GM12878 (cell line): ENCODE measurements around the gene OSER1. TPM values are rescaled to one million over a fixed set of nuclear protein-coding genes. Genes with fewer than 3 reads are reported as not detected.

Source experiments
- ATAC-seq: fragments of 200-7000 bp; cut with Tn5 transposase; 3 replicates; pipeline ENCODE4 v1.9.1; 2020; ENCODE audit warnings: mild to moderate bottlenecking, moderate library complexity
- BruUV-seq: library from RNA; stranded (reverse); fragments of 400-500 nt; replicated peaks from 2 replicates; lab custom pipeline; 2021; lab: Mats Ljungman, UMichigan
- CTCF ChIA-PET: fragments of 300-600 bp; sonication (Branson Sonifier 250); formaldehyde crosslinking; extraction: SDS; loops from one replicate; lab custom pipeline; 2021; ENCODE audit warnings: inconsistent platforms; lab: Yijun Ruan, JAX
- POLR2A ChIA-PET: fragments of 350-600 bp; formaldehyde crosslinking; extraction: SDS; loops from one replicate; lab custom pipeline; 2021; ENCODE audit warnings: inconsistent platforms; lab: Charles Lee
- RAD21 ChIA-PET: fragments of 300-600 bp; sonication (Branson Sonifier 250); formaldehyde crosslinking; loops from one replicate; lab custom pipeline; 2023; ENCODE audit warnings: antibody characterized with exemption; ENCODE audit not compliant: unreplicated experiment; lab: Charles Lee
- SMC1A ChIA-PET: fragments of 300-600 bp; sonication (Branson Sonifier 250); formaldehyde crosslinking; loops from one replicate; lab custom pipeline; 2023; ENCODE audit not compliant: unreplicated experiment, uncharacterized antibody; lab: Charles Lee
- DNase-seq: peaks from one replicate; pipeline ENCODE4 v3.0.0-alpha.2; 2011; ENCODE audit warnings: low read depth, low spot score
- FAIRE-seq: peaks from 3 replicates; lab custom pipeline; 2011; peaks lifted over from hg19 to GRCh38; lab: Jason Lieb, UNC
- H2AFZ ChIP-seq: 2 replicates; pipeline ENCODE4 v1.6.0; 2011; ENCODE audit warnings: low read depth, low read length, control low read depth; ENCODE audit not compliant: control insufficient read depth
- H3K27ac ChIP-seq: 2 replicates; pipeline ENCODE4 v1.5.1; 2011; ENCODE audit warnings: control low read depth; ENCODE audit not compliant: control insufficient read depth, insufficient read depth
- H3K27me3 ChIP-seq, 2 experiments: replicated peaks in 1 of 2; 2 replicates each; pipeline versions ENCODE4 v1.6.0 to v1.6.1; 2011; ENCODE audit warnings: low read length in 1 of 2; ENCODE audit not compliant: control insufficient read depth in 2 of 2, insufficient read depth in 2 of 2
- H3K36me3 ChIP-seq, 2 experiments: 2 replicates each; pipeline ENCODE4 v1.5.1; 2011; ENCODE audit warnings: low read length in 1 of 2; ENCODE audit not compliant: control insufficient read depth in 2 of 2, insufficient read depth in 2 of 2
- H3K4me1 ChIP-seq: 2 replicates; pipeline ENCODE4 v1.6.1; 2011; ENCODE audit warnings: mild to moderate bottlenecking, low read length, moderate library complexity, mixed read lengths; ENCODE audit not compliant: control insufficient read depth, insufficient read depth
- H3K4me2 ChIP-seq: 2 replicates; pipeline ENCODE4 v1.6.0; 2011; ENCODE audit warnings: control low read depth; ENCODE audit not compliant: control insufficient read depth, insufficient read depth
- H3K4me3 ChIP-seq: fragments of 200-600 bp; sonication (generic); 2 replicates; pipeline ENCODE4 v1.5.1; 2016
- H3K79me2 ChIP-seq: 2 replicates; pipeline ENCODE4 v1.6.0; 2011; ENCODE audit warnings: low read length; ENCODE audit not compliant: control insufficient read depth, insufficient read depth
- H3K9ac ChIP-seq: 2 replicates; pipeline ENCODE4 v1.8.0; 2011; ENCODE audit warnings: low read length, control low read depth, mixed read lengths; ENCODE audit not compliant: control insufficient read depth, insufficient read depth
- H3K9me3 ChIP-seq: replicated peaks from 3 replicates; pipeline ENCODE4 v1.5.1; 2011; ENCODE audit warnings: mild to moderate bottlenecking, low read length; ENCODE audit not compliant: control insufficient read depth, insufficient read depth
- H4K20me1 ChIP-seq: 2 replicates; pipeline ENCODE4 v1.6.0; 2011; ENCODE audit not compliant: control insufficient read depth, insufficient read depth
- EP300 ChIP-seq, 2 experiments: fragments of 150-350 bp in 1 of 2; IDR thresholded peaks; 2 replicates each; pipeline ENCODE4 v1.6.1; 2011 to 2012; ENCODE audit warnings: low read depth in 2 of 2, low read length in 2 of 2, borderline replicate concordance in 1 of 2, improper control_type of control experiment in 1 of 2, inconsistent platforms in 1 of 2; ENCODE audit not compliant: control insufficient read depth in 1 of 2
- HDGF ChIP-seq: fragments of 450-650 bp; IDR thresholded peaks from 2 replicates; pipeline ENCODE4 v1.6.1; 2016; ENCODE audit warnings: antibody characterized with exemption
- IKZF1 ChIP-seq: fragments of 450-650 bp; conservative IDR thresholded peaks from 2 replicates; pipeline ENCODE4 v1.6.1; 2017; ENCODE audit warnings: antibody characterized with exemption, mild to moderate bottlenecking
- STAT1 ChIP-seq: fragments of 450-650 bp; conservative IDR thresholded peaks from 2 replicates; pipeline ENCODE4 v1.6.1; 2014; ENCODE audit warnings: antibody characterized with exemption, mild to moderate bottlenecking
- WGBS: methylation state at CpG from one replicate; pipeline ENCODE4 v1.1.6; 2016; ENCODE audit warnings: low lambda C conversion rate; ENCODE audit not compliant: insufficient replicate concordance, insufficient coverage; ENCODE audit errors: missing lambda C conversion rate; 5-methylcytosine and 5-hydroxymethylcytosine counted together
- in situ Hi-C: fragments of 300-500 bp; cut with MboI; formaldehyde crosslinking; loops from 9 replicates; pipeline ENCODE4 v1.14.3; 2018; ENCODE audit warnings: mixed read lengths
- intact Hi-C: fragments of 100-400 bp; cut with micrococcal nuclease; formaldehyde crosslinking; loops from one replicate; pipeline ENCODE4 v1.14.2; 2022; ENCODE audit not compliant: unreplicated experiment
- polyA plus RNA-seq, 11 experiments: library from polyadenylated mRNA; depleted of rRNA in 4 of 11; unstranded in 6 of 11; stranded (reverse) in 5 of 11; fragments of >200 nt; fragmentation: Nextera tagmentation in 4 of 11; fragmentation: Illumina TruSeq in 1 of 11; extraction: Ambion mirVana in 4 of 11; extraction: Trizol in 1 of 11; gene quantifications; 1 replicate in 1 of 11; 2 replicates in 10 of 11; pipeline versions ENCODE4 v1.2.1 to v1.2.3, GENCODE V29; 2011 to 2016; ENCODE audit warnings: inconsistent platforms in 2 of 11, missing spikeins in 2 of 11, low read depth in 1 of 11
- total RNA-seq, 4 experiments: library from RNA; depleted of rRNA in 3 of 4; stranded (reverse); fragments of >200 nt in 3 of 4; fragmentation: Illumina TruSeq in 1 of 4; extraction: Trizol in 1 of 4; gene quantifications; 2 replicates each; pipeline versions ENCODE4 v1.2.1 to v1.2.3, GENCODE V29; 2013 to 2021
- TF ChIP-seq, protein P1 (sequence below): IDR thresholded peaks from 2 replicates; pipeline ENCODE4 v1.6.1; 2011; ENCODE audit warnings: mild to moderate bottlenecking, low read depth, low read length, moderate library complexity; ENCODE audit not compliant: insufficient replicate concordance

The OSER1 gene
- total and polyA plus RNA-seq, 10 of the 15 experiments (the other 5 are each of a cell fraction or from before 2014, with no cell fraction given) = 19.3 to 63.8 (median 28.4) TPM

- Histone ChIP-seq H3K79me2 (no peaks in the 10 kb centered on the region), H3K27ac (no peak overlapping the region), H3K4me3 (no peak overlapping the region), H2AFZ (no peak overlapping the region), H3K36me3 (no peaks in the 10 kb centered on the region), H3K4me2 (no peak overlapping the region), H3K27me3 (peaks cover 1 to 3% of the 10 kb centered on the region in 2 experiments; a peak in 2 of 4 replicates), H3K9me3 (no peaks in the 10 kb centered on the region), H4K20me1 (no peaks in the 10 kb centered on the region), H3K4me1 (no peaks in the 10 kb centered on the region), H3K9ac (no peak overlapping the region)
- no peak for ATAC-seq
- WGBS = 26% methylated on average over 7 of the region's 7 CpGs
- SMC1A ChIA-PET = interaction anchor here (1.9 kb wide), 1 partner anchor 19 kb away, joined by 5 read pairs; no protein-coding TSS in a partner anchor
- in situ Hi-C loops = no loop called here
- DNase-seq = no peak
- no TSS peak for BruUV-seq
- TF ChIP-seq STAT1 (no peak), HDGF (no peak), IKZF1 (no peak), EP300 (IDR thresholded peaks at IDR 0.05; ENCODE audit: borderline replicate concordance in 1 of 2, control insufficient read depth in 1 of 2, low read depth in 2 of 2, low read length in 2 of 2) (no peak)
- TF ChIP-seq, protein P1, sequence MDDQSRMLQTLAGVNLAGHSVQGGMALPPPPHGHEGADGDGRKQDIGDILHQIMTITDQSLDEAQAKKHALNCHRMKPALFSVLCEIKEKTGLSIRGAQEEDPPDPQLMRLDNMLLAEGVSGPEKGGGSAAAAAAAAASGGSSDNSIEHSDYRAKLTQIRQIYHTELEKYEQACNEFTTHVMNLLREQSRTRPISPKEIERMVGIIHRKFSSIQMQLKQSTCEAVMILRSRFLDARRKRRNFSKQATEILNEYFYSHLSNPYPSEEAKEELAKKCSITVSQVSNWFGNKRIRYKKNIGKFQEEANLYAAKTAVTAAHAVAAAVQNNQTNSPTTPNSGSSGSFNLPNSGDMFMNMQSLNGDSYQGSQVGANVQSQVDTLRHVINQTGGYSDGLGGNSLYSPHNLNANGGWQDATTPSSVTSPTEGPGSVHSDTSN = no peak
- CTCF ChIA-PET = interaction anchor here (0.9 to 4.7 kb wide), 2 partner anchors 10 to 54 kb away, joined by 3 to 17 read pairs; no protein-coding TSS in a partner anchor
- POLR2A ChIA-PET = no interaction called here
- intact Hi-C loops = loop anchor here (10.0 kb wide), 1 partner anchor 636 kb away; no protein-coding TSS in a partner anchor
- no peak for FAIRE-seq
- RAD21 ChIA-PET = interaction anchor here (0.9 kb wide), 1 partner anchor 14 kb away, joined by 3 read pairs; no protein-coding TSS in a partner anchor
These were observed 39.7 kb downstream of the OSER1 start for GRCh38 chr20:44170816-44171410.
